ENCODE results near the gene FGF14. TPM values are rescaled to one million over a fixed set of nuclear protein-coding genes. Genes with fewer than 3 reads are reported as not detected.

FGF14 gene
- total and polyA plus RNA-seq, 2 donors (not counting 3 experiments of a cell fraction or from before 2014, with no cell fraction given), result not detected

DNA sequence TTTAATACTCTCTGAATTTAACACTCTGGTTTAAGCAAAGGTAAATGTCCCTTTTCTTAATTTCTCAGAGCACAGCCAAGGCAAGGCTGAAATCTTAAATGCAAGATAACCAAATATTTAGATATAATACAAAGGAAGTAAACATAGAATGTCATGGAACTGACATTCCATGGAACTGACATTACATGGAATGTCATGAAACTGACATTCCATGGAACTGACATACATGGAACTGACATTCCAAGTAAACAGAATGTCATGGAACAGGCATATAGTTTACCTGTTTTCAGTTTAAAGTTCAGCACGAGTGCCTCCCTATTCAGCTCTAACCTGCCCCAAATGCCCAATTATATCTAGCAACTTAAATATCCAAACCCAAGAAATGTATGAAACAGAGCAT, 21.8 kb downstream of the FGF14 start:
- Histone ChIP-seq H3K4me3 (replicated peaks in 1 of 3; ENCODE audit: insufficient read depth in 1 of 3, low read depth in 1 of 3, low read length in 3 of 3) (no peak overlapping the region), H3K79me2 (ENCODE audit: control insufficient read depth, insufficient read depth, low read length) (no peaks in the 10 kb centered on the region), H3K4me1 (ENCODE audit: control insufficient read depth, extremely low read depth, insufficient read depth, low read length) (no peaks in the 10 kb centered on the region), H3K27me3 (ENCODE audit: control insufficient read depth in 2 of 2, insufficient read depth in 2 of 2, low read length in 2 of 2) (no peaks in the 10 kb centered on the region), H3K9me3 (replicated peaks; ENCODE audit: control insufficient read depth, insufficient read depth, low read length) (no peaks in the 10 kb centered on the region), H4K20me1 (replicated peaks; ENCODE audit: control insufficient read depth, extremely low read depth, insufficient read depth, low read length) (no peaks in the 10 kb centered on the region), H3K4me2 (ENCODE audit: insufficient read depth, low read length) (no peak overlapping the region), H3K27ac (ENCODE audit: insufficient read depth, low read depth, low read length) (no peak overlapping the region), H3K9ac (replicated peaks; ENCODE audit: extremely low read depth, insufficient read depth, low read length) (no peak overlapping the region), H3K9me1 (replicated peaks; ENCODE audit: control insufficient read depth, extremely low read depth, insufficient read depth, low read length) (no peaks in the 10 kb centered on the region), H2AFZ (ENCODE audit: low read depth, low read length) (no peak overlapping the region), H3K36me3 (ENCODE audit: control insufficient read depth in 2 of 2, extremely low read depth in 1 of 2, insufficient read depth in 2 of 2, low read length in 2 of 2) (no peaks in the 10 kb centered on the region)
- intact Hi-C loops (cut with micrococcal nuclease), result no loop called here
- dilution Hi-C loops (cut with MboI; ENCODE audit: extremely low pct_ligation_motif_present, low sequenced_read_pairs), result no loop called here
- POLR2A ChIA-PET, result no interaction called here
- FAIRE-seq (no peak), DNase-seq (ENCODE audit: low read depth, low spot score) (no peak)
- no peak for TF ChIP-seq MYC (IDR thresholded peaks at IDR 0.05; ENCODE audit: low read depth, low read length)
- no peak for TF ChIP-seq JUN (IDR thresholded peaks at IDR 0.05; ENCODE audit: borderline replicate concordance, insufficient read depth, insufficient read length, low read depth)
- no peak for TF ChIP-seq POLR2A (IDR thresholded peaks at IDR 0.05; ENCODE audit: low read depth, low read length)
- TF ChIP-seq EZH2 (IDR thresholded peaks at IDR 0.05; ENCODE audit: borderline replicate concordance, low read depth, low read length, severe bottlenecking), result no peak
- no peak for TF ChIP-seq CTCF (IDR thresholded peaks at IDR 0.05; ENCODE audit: extremely low read depth in 1 of 2, insufficient read depth in 1 of 2, low read depth in 1 of 2, low read length in 2 of 2)
- TF ChIP-seq GATA2 (IDR thresholded peaks at IDR 0.05; ENCODE audit: insufficient read depth, insufficient read length, low read depth, low read length), result no peak
- TF ChIP-seq, protein P1, sequence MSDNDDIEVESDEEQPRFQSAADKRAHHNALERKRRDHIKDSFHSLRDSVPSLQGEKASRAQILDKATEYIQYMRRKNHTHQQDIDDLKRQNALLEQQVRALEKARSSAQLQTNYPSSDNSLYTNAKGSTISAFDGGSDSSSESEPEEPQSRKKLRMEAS (IDR thresholded peaks at IDR 0.05; ENCODE audit: insufficient read depth, insufficient read length), result no peak
- no peak for TF ChIP-seq POLR2AphosphoS5 (IDR thresholded peaks at IDR 0.05; ENCODE audit: insufficient read depth, low read depth, low read length)
- no peak for TF ChIP-seq FOS (IDR thresholded peaks at IDR 0.05; ENCODE audit: borderline replicate concordance, insufficient read depth, low read length)
- no TSS peak for BruUV-seq (replicated peaks)
- CTCF ChIA-PET, result no interaction called here
